ENCODE results near the gene ELMO1. TPM values are rescaled to one million over a fixed set of nuclear protein-coding genes. Genes with fewer than 3 reads are reported as not detected.

ELMO1 gene
- total RNA-seq, 1 experiment from 2014 or later: 1.1 TPM

GRCh38 chr7:36840904-36841303 is 607.8 kb downstream of the ELMO1 start:
- no peak for TF ChIP-seq ZBTB33 (IDR thresholded peaks at IDR 0.05; ENCODE audit: extremely low read depth, insufficient replicate concordance, low read length)
- TF ChIP-seq CBX3 (IDR thresholded peaks at IDR 0.05; ENCODE audit: low read depth): no peak
- TF ChIP-seq SIN3A (IDR thresholded peaks at IDR 0.05; ENCODE audit: low read depth): no peak
- TF ChIP-seq EZH2phosphoT487 (IDR thresholded peaks at IDR 0.05; ENCODE audit: borderline replicate concordance): no peak
- CTCF ChIA-PET: no interaction called here
- no peaks in the 10 kb centered on the region for H3K27me3 ChIP-seq (ENCODE audit: insufficient read depth, low read length)

GRCh38 chr7:36838616-36839225 is 609.9 kb downstream of the ELMO1 start:
- CTCF ChIA-PET: no interaction called here
- POLR2A ChIA-PET: no interaction called here
- RAD21 ChIA-PET (ENCODE audit: low non-redundant PET in 1 of 2, low total read pairs in 2 of 2, uncharacterized antibody in 2 of 2, unreplicated experiment in 2 of 2): no interaction called here
- TF ChIP-seq FOSL1 (IDR thresholded peaks at IDR 0.05; ENCODE audit: low read depth) (no peak), SRF (IDR thresholded peaks at IDR 0.05; ENCODE audit: low read depth) (no peak), ATF3 (IDR thresholded peaks at IDR 0.05) (no peak), CEBPB (IDR thresholded peaks at IDR 0.05; ENCODE audit: low read depth) (no peak), TCF7L2 (IDR thresholded peaks at IDR 0.05; ENCODE audit: borderline replicate concordance, extremely low read depth, insufficient read depth, insufficient read length) (no peak), RAD21 (IDR thresholded peaks at IDR 0.05; ENCODE audit: low read depth) (no peak), POLR2A (IDR thresholded peaks at IDR 0.05; ENCODE audit: borderline replicate concordance, extremely low read depth, insufficient read depth, insufficient read length) (no peak), EGR1 (IDR thresholded peaks at IDR 0.05; ENCODE audit: low read depth) (no peak), SIN3A (IDR thresholded peaks at IDR 0.05; ENCODE audit: low read depth) (no peak), REST (IDR thresholded peaks at IDR 0.05; ENCODE audit: low read depth) (no peak), SP1 (IDR thresholded peaks at IDR 0.05; ENCODE audit: low read depth) (no peak), ZFX (IDR thresholded peaks at IDR 0.05) (no peak)

More at GRCh38 chr7:36840904-36841303, 607.8 kb downstream of the ELMO1 start:
- no peak for DNase-seq (ENCODE audit: low read depth, low spot score)
- Histone ChIP-seq H3K9ac (ENCODE audit: low read length) (no peak overlapping the region), H3K79me2 (ENCODE audit: insufficient read depth, low read length) (no peaks in the 10 kb centered on the region), H3K27ac (ENCODE audit: low read depth, low read length) (no peak overlapping the region), H4K20me1 (ENCODE audit: insufficient read depth) (no peaks in the 10 kb centered on the region), H2AFZ (ENCODE audit: low read depth, low read length, poor library complexity, severe bottlenecking) (no peak overlapping the region), H3K36me3 (ENCODE audit: control insufficient read depth in 1 of 2, insufficient read depth in 2 of 2, low read length in 2 of 2) (no peaks in the 10 kb centered on the region), H3K4me3 (replicated peaks in 1 of 2; ENCODE audit: low read depth in 1 of 2, low read length in 2 of 2) (no peak overlapping the region), H3K9me3 (ENCODE audit: control insufficient read depth in 1 of 2, insufficient read depth in 1 of 2, low read depth in 1 of 2, low read length in 2 of 2) (no peaks in the 10 kb centered on the region), H3K4me2 (ENCODE audit: low read length) (no peak overlapping the region), H3K9me2 (ENCODE audit: insufficient read depth) (no peaks in the 10 kb centered on the region), H3K4me1 (ENCODE audit: control insufficient read depth in 1 of 2, insufficient read depth in 2 of 2, low read length in 2 of 2) (no peaks in the 10 kb centered on the region)
- ATAC-seq: no peak
- POLR2A ChIA-PET: no interaction called here
- intact Hi-C loops (cut with micrococcal nuclease): no loop called here
- RAD21 ChIA-PET (ENCODE audit: low non-redundant PET in 1 of 2, low total read pairs in 2 of 2, uncharacterized antibody in 2 of 2, unreplicated experiment in 2 of 2): no interaction called here
- BruUV-seq (replicated peaks): no TSS peak

More at GRCh38 chr7:36838616-36839225, 609.9 kb downstream of the ELMO1 start:
- intact Hi-C loops (cut with micrococcal nuclease): no loop called here
- no peaks in the 10 kb centered on the region for H3K36me3 ChIP-seq (ENCODE audit: control insufficient read depth in 1 of 2, insufficient read depth in 2 of 2, low read length in 2 of 2)
- H3K4me2 ChIP-seq (ENCODE audit: low read length): no peak overlapping the region
- no peaks in the 10 kb centered on the region for H3K27me3 ChIP-seq (ENCODE audit: insufficient read depth, low read length)
- H3K9ac ChIP-seq (ENCODE audit: low read length): no peak overlapping the region
- H3K4me3 ChIP-seq (replicated peaks in 1 of 2; ENCODE audit: low read depth in 1 of 2, low read length in 2 of 2): no peak overlapping the region
- H4K20me1 ChIP-seq (ENCODE audit: insufficient read depth): no peaks in the 10 kb centered on the region
- H3K27ac ChIP-seq (ENCODE audit: low read depth, low read length): no peak overlapping the region
- ATAC-seq: no peak
- H2AFZ ChIP-seq (ENCODE audit: low read depth, low read length, poor library complexity, severe bottlenecking): no peak overlapping the region
- no peaks in the 10 kb centered on the region for H3K4me1 ChIP-seq (ENCODE audit: control insufficient read depth in 1 of 2, insufficient read depth in 2 of 2, low read length in 2 of 2)
- no peaks in the 10 kb centered on the region for H3K79me2 ChIP-seq (ENCODE audit: insufficient read depth, low read length)
- no peaks in the 10 kb centered on the region for H3K9me2 ChIP-seq (ENCODE audit: insufficient read depth)
- BruUV-seq (replicated peaks): no TSS peak
- H3K9me3 ChIP-seq (ENCODE audit: control insufficient read depth in 1 of 2, insufficient read depth in 1 of 2, low read depth in 1 of 2, low read length in 2 of 2): no peaks in the 10 kb centered on the region
- DNase-seq (ENCODE audit: low read depth, low spot score): no peak
